ENCODE data around the gene CHRM2.

DNA sequence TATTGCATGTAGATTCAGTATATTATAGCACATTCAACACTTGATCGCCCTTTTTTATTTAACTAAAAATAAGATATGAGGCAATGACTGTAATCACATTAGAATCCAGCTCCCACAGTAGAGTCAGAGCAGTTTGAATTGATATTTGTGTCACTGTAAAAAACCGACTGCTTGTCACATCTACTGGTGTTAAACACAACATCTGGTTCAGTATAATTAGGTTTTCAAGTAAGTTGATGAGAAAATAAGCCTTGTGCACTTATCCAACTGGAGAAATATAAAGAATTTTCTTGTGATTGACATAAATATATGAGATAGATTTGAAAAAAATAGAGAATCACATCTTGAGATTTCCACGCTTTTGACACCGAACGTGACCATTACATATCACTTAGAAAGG, 69.0 kb downstream of the CHRM2 start:
- TF ChIP-seq TEAD4 (IDR thresholded peaks at IDR 0.05) (no peak), YY1 (IDR thresholded peaks at IDR 0.05; ENCODE audit: low read depth) (no peak), CEBPB (IDR thresholded peaks at IDR 0.05) (no peak), ZBTB7A (IDR thresholded peaks at IDR 0.05; ENCODE audit: low read depth) (no peak), EP300 (IDR thresholded peaks at IDR 0.05; ENCODE audit: borderline replicate concordance) (no peak), TCF12 (IDR thresholded peaks at IDR 0.05; ENCODE audit: low read depth) (no peak), NFIC (IDR thresholded peaks at IDR 0.05) (no peak), TAF1 (IDR thresholded peaks at IDR 0.05; ENCODE audit: low read depth) (no peak), CREB1 (IDR thresholded peaks at IDR 0.05; ENCODE audit: low read depth) (no peak), RAD21 (IDR thresholded peaks at IDR 0.05; ENCODE audit: low read depth) (no peak), EGR1 (IDR thresholded peaks at IDR 0.05) (no peak)
- TF ChIP-seq, protein P1, sequence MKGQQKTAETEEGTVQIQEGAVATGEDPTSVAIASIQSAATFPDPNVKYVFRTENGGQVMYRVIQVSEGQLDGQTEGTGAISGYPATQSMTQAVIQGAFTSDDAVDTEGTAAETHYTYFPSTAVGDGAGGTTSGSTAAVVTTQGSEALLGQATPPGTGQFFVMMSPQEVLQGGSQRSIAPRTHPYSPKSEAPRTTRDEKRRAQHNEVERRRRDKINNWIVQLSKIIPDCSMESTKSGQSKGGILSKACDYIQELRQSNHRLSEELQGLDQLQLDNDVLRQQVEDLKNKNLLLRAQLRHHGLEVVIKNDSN (IDR thresholded peaks at IDR 0.05) = no peak
- TF ChIP-seq, protein P2, sequence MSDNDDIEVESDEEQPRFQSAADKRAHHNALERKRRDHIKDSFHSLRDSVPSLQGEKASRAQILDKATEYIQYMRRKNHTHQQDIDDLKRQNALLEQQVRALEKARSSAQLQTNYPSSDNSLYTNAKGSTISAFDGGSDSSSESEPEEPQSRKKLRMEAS (IDR thresholded peaks at IDR 0.05) = no peak
- TF ChIP-seq, protein P3, sequence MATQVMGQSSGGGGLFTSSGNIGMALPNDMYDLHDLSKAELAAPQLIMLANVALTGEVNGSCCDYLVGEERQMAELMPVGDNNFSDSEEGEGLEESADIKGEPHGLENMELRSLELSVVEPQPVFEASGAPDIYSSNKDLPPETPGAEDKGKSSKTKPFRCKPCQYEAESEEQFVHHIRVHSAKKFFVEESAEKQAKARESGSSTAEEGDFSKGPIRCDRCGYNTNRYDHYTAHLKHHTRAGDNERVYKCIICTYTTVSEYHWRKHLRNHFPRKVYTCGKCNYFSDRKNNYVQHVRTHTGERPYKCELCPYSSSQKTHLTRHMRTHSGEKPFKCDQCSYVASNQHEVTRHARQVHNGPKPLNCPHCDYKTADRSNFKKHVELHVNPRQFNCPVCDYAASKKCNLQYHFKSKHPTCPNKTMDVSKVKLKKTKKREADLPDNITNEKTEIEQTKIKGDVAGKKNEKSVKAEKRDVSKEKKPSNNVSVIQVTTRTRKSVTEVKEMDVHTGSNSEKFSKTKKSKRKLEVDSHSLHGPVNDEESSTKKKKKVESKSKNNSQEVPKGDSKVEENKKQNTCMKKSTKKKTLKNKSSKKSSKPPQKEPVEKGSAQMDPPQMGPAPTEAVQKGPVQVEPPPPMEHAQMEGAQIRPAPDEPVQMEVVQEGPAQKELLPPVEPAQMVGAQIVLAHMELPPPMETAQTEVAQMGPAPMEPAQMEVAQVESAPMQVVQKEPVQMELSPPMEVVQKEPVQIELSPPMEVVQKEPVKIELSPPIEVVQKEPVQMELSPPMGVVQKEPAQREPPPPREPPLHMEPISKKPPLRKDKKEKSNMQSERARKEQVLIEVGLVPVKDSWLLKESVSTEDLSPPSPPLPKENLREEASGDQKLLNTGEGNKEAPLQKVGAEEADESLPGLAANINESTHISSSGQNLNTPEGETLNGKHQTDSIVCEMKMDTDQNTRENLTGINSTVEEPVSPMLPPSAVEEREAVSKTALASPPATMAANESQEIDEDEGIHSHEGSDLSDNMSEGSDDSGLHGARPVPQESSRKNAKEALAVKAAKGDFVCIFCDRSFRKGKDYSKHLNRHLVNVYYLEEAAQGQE (IDR thresholded peaks at IDR 0.05; ENCODE audit: low read depth) = no peak

Data from Ishikawa (cell line).